DND-41 (cell line): Measurements from ENCODE around the gene LIX1L.

Experiments used
- CTCF ChIP-seq: IDR thresholded peaks from 2 replicates; pipeline ENCODE4 v1.5.1; 2012; ENCODE audit warnings: borderline replicate concordance, low read length, moderate library complexity, mild to moderate bottlenecking; ENCODE audit not compliant: poor library complexity, severe bottlenecking; ENCODE audit errors: extremely low read depth
- EZH2 ChIP-seq: IDR thresholded peaks from 3 replicates; pipeline ENCODE4 v1.6.1; 2012; ENCODE audit warnings: borderline replicate concordance, low read depth, mild to moderate bottlenecking, moderate library complexity, low read length, inconsistent platforms; ENCODE audit not compliant: severe bottlenecking

GRCh38 chr1:145936247-145936646 lies 21.6 kb downstream of the LIX1L start:
- no peak for TF ChIP-seq CTCF
- no peak for TF ChIP-seq EZH2
